Medulla oblongata (tissue), 1 donor: ENCODE measurements around the gene CCDC187.

Experiments used
- DNase-seq: peaks from one replicate; pipeline ENCODE4 v3.0.0-alpha.2; 2015; ENCODE audit errors: extremely low spot score

Gene CCDC187

GRCh38 chr9:136206602-136207275, 97.2 kb downstream of the CCDC187 start:
- no peak for DNase-seq

GRCh38 chr9:136205707-136205992, 98.2 kb downstream of the CCDC187 start:
- no peak for DNase-seq

GRCh38 chr9:136204838-136205706, 98.8 kb downstream of the CCDC187 start, which contains the start of gene LHX3:
Gene LHX3 (minus strand): TSS chr9:136205128. CDS start chr9:136205012, 116 bp downstream.
- peak; percentile 5 for DNase-seq

- DNase-seq, result no peak
Observed at GRCh38 chr9:136204145-136204805, 99.6 kb downstream of the CCDC187 start.

- DNase-seq, result no peak
Observed at GRCh38 chr9:136203408-136204144, 100.3 kb downstream of the CCDC187 start.

GRCh38 chr9:136202454-136203407, 101.2 kb downstream of the CCDC187 start:
- no peak for DNase-seq

GRCh38 chr9:136201609-136202453, 102.1 kb downstream of the CCDC187 start:
- DNase-seq, result no peak

GRCh38 chr9:136201174-136201573, 102.7 kb downstream of the CCDC187 start:
- no peak for DNase-seq

- no peak for DNase-seq
Observed at GRCh38 chr9:136200424-136200823, 103.5 kb downstream of the CCDC187 start.
